Activated CD4-positive, alpha-beta T cell treated with anti-CD3 and anti-CD28 coated beads for 36 hours (primary cell): Measurements from ENCODE around the gene ARHGEF1. TPM values are rescaled to one million over a fixed set of nuclear protein-coding genes. Genes with fewer than 3 reads are reported as not detected.

Experiments
- ATAC-seq: fragments of 200-7000 bp; cut with Tn5 transposase; one replicate; pipeline ENCODE4 v1.10.0; 2021; ENCODE audit warnings: mild to moderate bottlenecking, moderate library complexity
- CTCF ChIA-PET: fragments of 350-600 bp; sonication (Branson Sonifier 250); formaldehyde crosslinking; loops from one replicate; lab custom pipeline; 2021; ENCODE audit warnings: antibody characterized with exemption; lab: Charles Lee
- POLR2A ChIA-PET: fragments of 350-600 bp; sonication (Branson Sonifier 250); formaldehyde crosslinking; loops from one replicate; lab custom pipeline; 2021; ENCODE audit warnings: antibody characterized with exemption, inconsistent platforms; lab: Charles Lee
- DNase-seq: peaks from one replicate; pipeline ENCODE4 v3.0.0-alpha.2; 2020
- H3K27ac Mint-ChIP-seq: one replicate; pipeline ENCODE4 v1.8.0; 2021; ENCODE audit warnings: mixed read lengths
- H3K27me3 Mint-ChIP-seq: one replicate; pipeline ENCODE4 v1.8.0; 2021; ENCODE audit warnings: mixed read lengths
- H3K36me3 Mint-ChIP-seq: one replicate; pipeline ENCODE4 v1.8.0; 2021; ENCODE audit warnings: low read depth, mixed read lengths
- H3K4me1 Mint-ChIP-seq: one replicate; pipeline ENCODE4 v1.8.0; 2021; ENCODE audit warnings: mixed read lengths
- H3K4me3 Mint-ChIP-seq: one replicate; pipeline ENCODE4 v1.8.0; 2021; ENCODE audit warnings: mild to moderate bottlenecking, moderate library complexity, mixed read lengths
- H3K9me3 Mint-ChIP-seq: one replicate; pipeline ENCODE4 v1.8.0; 2021; ENCODE audit warnings: low read depth, mixed read lengths
- intact Hi-C, 2 experiments: fragments of 100-400 bp; cut with DNase I in 1 of 2; cut with micrococcal nuclease in 1 of 2; formaldehyde crosslinking; loops; one replicate each; pipeline versions ENCODE4 v1.14.2 to v1.15.1; 2022 to 2024; cut with DNase I, micrococcal nuclease
- total RNA-seq, 2 experiments: library from RNA; stranded (reverse); gene quantifications; one replicate each; pipeline ENCODE4 v1.2.3, GENCODE V29; 2021

ARHGEF1 gene
- total RNA-seq, 2 experiments from 2014 or later, result 231 to 276 TPM

DNA sequence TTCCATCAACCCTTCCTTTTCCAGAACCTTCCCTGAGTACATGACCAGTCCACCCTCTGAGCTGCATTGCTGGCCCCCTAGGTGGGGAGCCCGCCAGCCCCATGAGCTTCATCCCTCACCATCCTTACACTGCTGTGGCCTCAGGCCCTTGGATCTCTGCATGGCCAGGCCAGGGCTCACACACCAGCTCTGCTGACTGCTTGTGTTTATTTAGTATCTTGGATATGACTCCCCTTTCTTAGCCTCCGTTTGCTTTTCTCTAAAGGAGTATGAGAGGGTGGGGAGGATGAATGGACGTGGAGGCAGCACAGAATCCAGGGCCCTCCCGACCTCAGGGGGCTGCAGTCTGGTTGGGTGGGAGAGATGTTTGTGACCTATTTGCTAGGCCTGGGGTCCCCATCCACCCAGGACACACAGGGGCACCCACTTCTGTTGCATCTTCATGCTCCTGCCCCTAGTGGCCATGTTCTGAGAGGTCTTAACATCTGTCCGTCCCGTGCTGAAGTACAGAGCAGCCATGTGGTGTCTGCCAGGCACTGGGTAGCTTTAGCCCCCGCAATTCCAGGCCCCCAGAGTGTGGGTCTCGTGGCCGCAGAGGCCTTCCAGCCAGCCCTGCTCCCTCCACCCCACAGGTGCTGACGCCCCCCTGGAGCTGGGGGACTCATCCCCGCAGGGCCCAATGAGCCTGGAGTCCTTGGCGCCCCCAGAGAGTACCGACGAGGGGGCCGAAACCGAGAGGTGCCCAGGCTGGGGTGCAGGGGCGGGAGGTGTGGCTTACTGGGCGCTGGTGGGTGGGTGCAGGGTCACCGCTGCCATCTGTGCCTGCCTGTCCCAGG lies 13.0 kb downstream of the ARHGEF1 start:
- Mint-ChIP-seq H3K4me3 (no peak overlapping the region), H3K36me3 (peaks cover 53% of the 10 kb centered on the region), H3K27ac (peak overlapping the region; percentile 81), H3K4me1 (peaks cover 43% of the 10 kb centered on the region), H3K9me3 (no peaks in the 10 kb centered on the region), H3K27me3 (no peaks in the 10 kb centered on the region)
- ChIA-PET CTCF (interaction anchor here (0.6 to 1.7 kb wide), 4 partner anchors 20 to 1581 kb away, joined by 3 to 5 read pairs (median 3); no protein-coding TSS in a partner anchor), POLR2A (no interaction called here)
- ATAC-seq (peak; percentile 57), DNase-seq (peak; percentile 42)
- intact Hi-C loops, result no loop called here

DNA sequence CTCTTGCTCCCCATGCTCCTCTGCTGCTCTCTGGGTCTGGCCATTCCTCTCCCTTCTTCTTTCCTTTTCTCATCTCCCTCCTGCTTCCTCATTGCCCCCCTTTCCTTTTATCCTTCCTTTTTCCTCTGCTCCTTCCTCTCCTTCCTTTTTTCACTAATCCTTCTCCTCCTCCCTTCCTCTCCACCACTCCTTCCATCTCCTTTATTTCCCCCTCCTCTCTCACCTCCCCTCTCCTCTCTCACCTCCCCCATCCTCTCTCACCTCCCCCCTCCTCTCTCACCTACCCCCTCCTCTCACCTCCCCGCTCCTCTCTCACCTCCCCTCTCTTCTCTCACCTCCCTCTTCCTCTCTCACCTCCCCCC lies 13.6 kb downstream of the ARHGEF1 start:
- ChIA-PET CTCF (interaction anchor here (1.5 to 1.7 kb wide), 2 partner anchors 21 to 49 kb away, joined by 3 to 5 read pairs; no protein-coding TSS in a partner anchor), POLR2A (no interaction called here)
- Mint-ChIP-seq H3K36me3 (peaks cover 53% of the 10 kb centered on the region), H3K4me1 (peaks cover 40% of the 10 kb centered on the region), H3K27ac (peak overlapping the region; percentile 81), H3K27me3 (no peaks in the 10 kb centered on the region), H3K4me3 (no peak overlapping the region), H3K9me3 (no peaks in the 10 kb centered on the region)
- intact Hi-C loops, result no loop called here
- ATAC-seq (no peak), DNase-seq (no peak)

DNA sequence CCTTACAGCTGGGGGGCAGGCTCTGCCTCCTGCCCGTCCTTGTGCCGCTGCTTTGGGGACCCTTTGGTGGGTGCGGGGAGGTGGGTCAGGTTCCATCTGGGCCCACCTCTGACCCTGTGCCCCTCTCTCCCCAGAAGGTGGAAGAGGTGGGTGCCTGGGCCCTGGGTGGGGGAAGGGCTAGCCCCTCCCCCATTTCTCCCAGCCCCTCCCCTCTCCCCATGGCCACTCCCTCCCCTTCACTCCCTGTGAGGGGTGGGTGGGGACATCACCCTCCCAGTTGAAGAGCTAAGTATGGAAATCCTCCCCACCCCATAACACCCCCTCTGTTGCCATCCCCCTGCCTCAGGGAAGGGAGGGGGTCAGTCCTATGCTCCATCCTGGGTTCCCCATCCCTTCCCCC lies 14.2 kb downstream of the ARHGEF1 start:
- intact Hi-C loops, result no loop called here
- Mint-ChIP-seq H3K9me3 (no peaks in the 10 kb centered on the region), H3K4me1 (peaks cover 36% of the 10 kb centered on the region), H3K27me3 (no peaks in the 10 kb centered on the region), H3K4me3 (no peak overlapping the region), H3K27ac (no peak overlapping the region), H3K36me3 (peaks cover 55% of the 10 kb centered on the region)
- DNase-seq (no peak), ATAC-seq (no peak)
- CTCF ChIA-PET, result no interaction called here
- POLR2A ChIA-PET, result no interaction called here

DNA sequence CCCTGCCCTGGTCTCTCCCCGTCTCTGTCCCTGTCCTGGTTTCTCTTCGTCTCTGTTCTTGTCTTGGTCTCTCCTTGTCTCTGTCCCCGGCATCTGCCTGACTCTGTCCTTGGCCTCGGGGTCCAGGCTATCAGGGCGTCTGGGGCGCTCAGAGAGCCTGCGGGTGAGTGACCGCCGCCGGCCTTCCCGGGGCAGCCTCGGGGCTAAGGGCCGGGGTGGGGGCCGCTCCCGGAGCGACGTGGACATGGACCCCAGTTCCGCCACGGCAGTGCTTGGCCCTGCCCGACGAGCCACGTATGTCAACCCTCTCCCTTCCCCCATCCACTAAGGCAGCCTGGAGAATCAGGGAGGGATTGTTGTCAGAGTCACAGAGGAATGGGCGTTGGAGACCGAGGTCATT lies 14.8 kb downstream of the ARHGEF1 start:
- no peaks in the 10 kb centered on the region for H3K9me3 Mint-ChIP-seq
- POLR2A ChIA-PET, result no interaction called here
- H3K27ac Mint-ChIP-seq, result peak overlapping the region; percentile 43
- CTCF ChIA-PET, result interaction anchor here (1.2 to 1.5 kb wide), 2 partner anchors 8 to 11 kb away, joined by 3 read pairs; no protein-coding TSS in a partner anchor
- H3K4me3 Mint-ChIP-seq, result no peak overlapping the region
- H3K36me3 Mint-ChIP-seq, result peaks cover 61% of the 10 kb centered on the region
- H3K4me1 Mint-ChIP-seq, result peaks cover 32% of the 10 kb centered on the region
- intact Hi-C loops, result no loop called here
- DNase-seq, result no peak
- no peak for ATAC-seq
- H3K27me3 Mint-ChIP-seq, result no peaks in the 10 kb centered on the region

DNA sequence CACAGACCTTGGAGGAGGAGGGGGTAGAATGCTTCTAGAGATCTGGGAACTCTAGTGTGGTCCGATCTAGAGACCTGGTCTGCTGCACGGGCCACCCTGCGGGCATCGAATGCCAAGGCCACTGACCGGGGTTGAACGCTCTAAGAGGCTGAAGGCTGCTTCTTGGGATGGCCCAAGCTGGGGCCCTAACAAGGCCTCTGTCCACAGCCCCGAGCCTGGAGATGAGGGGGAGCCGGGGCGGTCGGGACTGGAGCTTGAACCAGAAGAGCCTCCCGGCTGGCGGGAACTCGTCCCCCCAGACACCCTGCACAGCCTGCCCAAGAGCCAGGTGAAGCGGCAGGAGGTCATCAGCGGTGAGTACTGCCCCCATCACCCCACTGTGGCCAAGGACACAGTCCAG lies 15.3 kb downstream of the ARHGEF1 start:
- intact Hi-C loops, result no loop called here
- DNase-seq (no peak), ATAC-seq (no peak)
- peaks cover 63% of the 10 kb centered on the region for H3K36me3 Mint-ChIP-seq
- H3K4me3 Mint-ChIP-seq, result no peak overlapping the region
- H3K27me3 Mint-ChIP-seq, result no peaks in the 10 kb centered on the region
- H3K27ac Mint-ChIP-seq, result no peak overlapping the region
- peaks cover 30% of the 10 kb centered on the region for H3K4me1 Mint-ChIP-seq
- POLR2A ChIA-PET, result no interaction called here
- H3K9me3 Mint-ChIP-seq, result no peaks in the 10 kb centered on the region
- CTCF ChIA-PET, result interaction anchor here (1.2 to 1.5 kb wide), 2 partner anchors 9 to 12 kb away, joined by 3 read pairs; no protein-coding TSS in a partner anchor

DNA sequence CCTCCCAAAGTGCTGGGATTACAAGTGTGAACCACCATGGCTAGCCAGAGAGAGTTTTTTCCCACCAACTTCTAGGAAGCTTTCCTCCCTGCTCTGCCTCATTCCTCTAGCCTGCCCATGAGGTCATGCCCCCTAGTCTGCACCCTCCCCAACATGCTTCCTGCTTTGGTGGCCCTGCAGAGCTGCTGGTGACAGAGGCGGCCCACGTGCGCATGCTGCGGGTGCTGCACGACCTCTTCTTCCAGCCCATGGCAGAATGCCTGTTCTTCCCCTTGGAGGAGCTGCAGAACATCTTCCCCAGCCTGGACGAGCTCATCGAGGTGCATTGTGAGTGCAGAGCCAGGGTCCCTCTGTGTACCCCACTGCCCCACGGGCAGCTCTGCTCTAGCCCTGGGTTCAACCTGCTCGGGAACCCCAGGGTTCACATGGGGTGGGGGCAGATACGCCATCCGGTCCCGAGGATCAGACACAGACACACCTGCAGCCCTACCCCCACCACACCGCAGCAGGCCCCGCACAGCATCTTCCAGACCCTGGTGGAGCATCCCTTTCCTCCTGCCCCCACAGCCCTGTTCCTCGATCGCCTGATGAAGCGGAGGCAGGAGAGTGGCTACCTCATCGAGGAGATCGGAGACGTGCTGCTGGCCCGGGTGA lies 18.9 kb downstream of the ARHGEF1 start:
- ChIA-PET POLR2A (interaction anchor here (0.8 kb wide), 1 partner anchor 37 kb away, joined by 4 read pairs; no protein-coding TSS in a partner anchor), CTCF (no interaction called here)
- Mint-ChIP-seq H3K27me3 (no peaks in the 10 kb centered on the region), H3K4me1 (peaks cover 27% of the 10 kb centered on the region), H3K36me3 (peaks cover 77% of the 10 kb centered on the region), H3K9me3 (no peaks in the 10 kb centered on the region), H3K4me3 (no peak overlapping the region), H3K27ac (peak overlapping the region; percentile 37)
- ATAC-seq (no peak), DNase-seq (no peak)
- intact Hi-C loops, result no loop called here

DNA sequence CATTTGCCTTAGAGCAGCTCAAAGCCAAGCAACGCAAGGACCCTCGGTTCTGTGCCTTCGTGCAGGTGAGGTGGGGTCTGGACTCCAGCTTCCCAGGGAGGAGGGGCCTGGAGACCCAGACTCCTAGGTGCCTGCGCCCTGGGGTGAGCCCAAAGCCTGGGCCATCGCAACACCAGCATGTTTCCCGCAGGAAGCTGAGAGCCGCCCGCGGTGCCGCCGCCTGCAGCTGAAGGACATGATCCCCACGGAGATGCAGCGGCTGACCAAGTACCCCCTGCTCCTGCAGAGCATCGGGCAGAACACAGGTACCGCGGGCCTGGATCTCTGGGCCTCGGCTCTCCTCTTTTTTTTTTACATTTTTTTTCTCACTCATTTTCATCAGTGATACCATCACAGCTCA lies 19.6 kb downstream of the ARHGEF1 start:
- H3K4me1 Mint-ChIP-seq, result peaks cover 29% of the 10 kb centered on the region
- POLR2A ChIA-PET, result interaction anchor here (0.8 kb wide), 1 partner anchor 38 kb away, joined by 4 read pairs; no protein-coding TSS in a partner anchor
- H3K27me3 Mint-ChIP-seq, result no peaks in the 10 kb centered on the region
- H3K27ac Mint-ChIP-seq, result no peak overlapping the region
- no peak overlapping the region for H3K4me3 Mint-ChIP-seq
- ATAC-seq, result no peak
- peaks cover 78% of the 10 kb centered on the region for H3K36me3 Mint-ChIP-seq
- H3K9me3 Mint-ChIP-seq, result no peaks in the 10 kb centered on the region
- CTCF ChIA-PET, result no interaction called here
- intact Hi-C loops, result no loop called here
- DNase-seq, result no peak

DNA sequence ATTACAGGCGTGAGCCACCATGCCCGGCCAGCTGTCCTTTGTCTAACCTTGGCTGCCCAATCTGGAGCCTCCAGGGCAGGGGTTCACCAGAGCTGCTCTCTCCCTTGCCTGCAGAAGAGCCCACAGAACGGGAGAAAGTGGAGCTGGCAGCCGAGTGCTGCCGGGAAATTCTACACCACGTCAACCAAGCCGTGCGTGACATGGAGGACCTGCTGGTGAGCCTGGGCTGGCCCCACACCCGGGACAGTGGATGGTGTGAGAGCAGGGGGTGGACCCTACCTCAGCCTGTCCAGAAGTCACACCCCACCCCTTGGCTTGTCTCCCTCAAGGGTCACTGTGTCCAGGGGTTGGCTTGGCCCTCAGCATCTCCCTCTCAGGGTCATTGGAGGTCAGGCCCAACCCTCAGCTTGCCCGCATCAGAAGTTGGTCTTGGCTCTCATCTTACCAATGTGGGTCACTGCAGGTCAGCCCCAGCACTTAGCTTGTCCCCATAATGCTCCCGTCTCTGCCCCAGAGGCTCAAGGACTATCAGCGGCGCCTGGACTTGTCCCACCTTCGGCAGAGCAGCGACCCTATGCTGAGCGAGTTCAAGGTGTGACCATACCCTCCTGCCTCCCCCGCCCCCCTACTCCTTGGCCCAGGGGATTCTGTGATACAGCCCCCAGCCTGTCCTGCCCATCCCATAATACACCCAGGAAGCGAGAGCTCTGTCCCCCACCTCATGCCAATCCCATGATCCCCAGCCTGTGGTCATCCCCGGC lies 20.4 kb downstream of the ARHGEF1 start:
- intact Hi-C loops, result no loop called here
- DNase-seq, result no peak
- H3K27me3 Mint-ChIP-seq, result no peaks in the 10 kb centered on the region
- no peak overlapping the region for H3K27ac Mint-ChIP-seq
- H3K36me3 Mint-ChIP-seq, result peaks cover 72% of the 10 kb centered on the region
- ChIA-PET CTCF (no interaction called here), POLR2A (interaction anchor here (0.6 kb wide), 1 partner anchor 267 kb away, joined by 5 read pairs; no protein-coding TSS in a partner anchor)
- no peaks in the 10 kb centered on the region for H3K9me3 Mint-ChIP-seq
- no peak overlapping the region for H3K4me3 Mint-ChIP-seq
- no peak for ATAC-seq
- H3K4me1 Mint-ChIP-seq, result peaks cover 28% of the 10 kb centered on the region

DNA sequence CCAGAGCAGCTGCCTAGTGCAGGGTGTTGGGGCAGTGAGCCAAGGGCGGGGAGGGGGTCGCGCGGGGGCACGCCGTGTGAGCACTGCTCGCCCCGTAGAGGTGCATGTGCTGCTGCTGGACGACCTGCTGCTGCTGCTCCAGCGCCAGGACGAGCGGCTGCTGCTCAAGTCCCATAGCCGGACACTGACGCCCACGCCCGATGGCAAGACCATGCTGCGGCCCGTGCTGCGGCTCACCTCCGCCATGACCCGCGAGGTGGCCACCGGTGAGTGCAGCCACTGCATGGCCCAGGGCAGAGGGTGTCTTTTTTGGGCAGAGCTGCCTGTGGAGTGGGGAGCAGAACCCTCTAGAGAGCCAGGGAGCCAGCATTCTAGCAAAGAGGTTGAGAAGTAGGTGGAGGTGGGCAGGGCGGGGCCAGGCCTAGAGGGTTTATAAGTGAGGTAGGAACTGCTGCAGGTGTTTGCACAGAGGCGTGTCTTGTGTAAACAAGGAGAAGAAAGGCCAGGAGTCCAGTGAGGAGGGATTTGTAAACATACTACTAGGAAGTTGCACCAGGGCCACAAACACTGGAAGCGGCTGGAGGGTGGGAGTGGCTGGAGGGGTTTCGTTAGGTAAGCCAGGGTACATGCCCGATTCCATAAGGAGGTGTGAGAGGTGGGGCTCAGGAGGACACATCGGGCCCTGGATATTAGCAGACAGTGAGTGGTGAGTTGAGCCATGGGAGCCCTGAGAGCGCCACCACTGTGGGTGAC lies 21.3 kb downstream of the ARHGEF1 start:
- intact Hi-C loops, result no loop called here
- ATAC-seq (no peak), DNase-seq (no peak)
- Mint-ChIP-seq H3K4me3 (no peak overlapping the region), H3K27me3 (no peaks in the 10 kb centered on the region), H3K4me1 (peaks cover 24% of the 10 kb centered on the region), H3K27ac (peak overlapping the region; percentile 55), H3K9me3 (no peaks in the 10 kb centered on the region), H3K36me3 (peaks cover 64% of the 10 kb centered on the region)
- ChIA-PET CTCF (no interaction called here), POLR2A (no interaction called here)

DNA sequence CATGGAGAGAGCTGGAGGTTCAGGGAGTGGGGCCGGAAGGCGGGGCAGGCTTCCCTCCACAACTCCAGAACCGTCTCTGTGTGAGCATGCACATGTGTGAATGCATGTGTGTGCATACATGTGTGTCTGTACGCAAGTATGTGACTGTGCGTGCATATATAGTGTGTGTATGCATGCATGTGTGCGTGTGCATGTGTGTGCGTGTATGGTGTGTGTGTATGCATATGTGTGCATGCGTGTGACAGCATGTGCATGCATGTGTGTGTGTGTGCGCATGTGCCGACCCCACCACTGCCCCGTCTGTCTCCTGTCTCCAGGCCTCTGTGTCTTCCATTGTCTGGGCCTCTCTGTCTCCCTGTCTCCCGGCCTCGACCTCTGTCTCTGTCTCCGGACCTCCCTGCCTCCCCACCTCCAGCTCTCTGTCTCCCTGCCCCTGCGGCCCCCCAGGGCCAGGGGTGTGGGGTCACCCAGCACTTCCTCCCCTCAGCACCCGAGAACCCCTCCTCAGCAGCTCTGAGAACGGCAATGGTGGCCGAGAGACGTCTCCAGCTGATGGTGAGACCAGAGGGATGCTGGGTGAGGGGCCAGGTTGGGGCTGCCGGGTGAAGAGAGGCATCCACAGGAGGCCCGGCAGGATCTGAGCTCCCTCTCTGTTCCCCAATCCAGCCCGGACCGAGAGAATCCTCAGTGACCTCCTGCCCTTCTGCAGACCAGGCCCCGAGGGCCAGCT lies 22.5 kb downstream of the ARHGEF1 start:
- Mint-ChIP-seq H3K27ac (no peak overlapping the region), H3K27me3 (no peaks in the 10 kb centered on the region), H3K4me3 (no peak overlapping the region), H3K36me3 (peaks cover 55% of the 10 kb centered on the region), H3K4me1 (peaks cover 25% of the 10 kb centered on the region), H3K9me3 (no peaks in the 10 kb centered on the region)
- ChIA-PET POLR2A (no interaction called here), CTCF (no interaction called here)
- intact Hi-C loops, result no loop called here
- ATAC-seq, result no peak
- no peak for DNase-seq
